ENCODE measurements around the gene SEMA4D. TPM values are rescaled to one million over a fixed set of nuclear protein-coding genes. Genes with fewer than 3 reads are reported as not detected.
A peak's percentile ranks its signal among the peaks of the same experiment; 100 is the strongest.

SEMA4D gene
- total and polyA plus RNA-seq, 10 donors = 23.0 to 193 (median 157) TPM

GRCh38 chr9:89522959-89523285 is 25.0 kb upstream of the SEMA4D start:
- Histone ChIP-seq H3K4me1 (peaks cover 44 to 100% (median 94%) of the 10 kb centered on the region in 6 donors), H3K27ac (peak overlapping the region; percentile 61 to 97 (median 89)), H3K36me3 (no peaks in the 10 kb centered on the region), H3K9me3 (peaks cover 0 to 6% (median 0%) of the 10 kb centered on the region in 8 donors), H3K4me3 (peak overlapping the region in 1 of 8 donors; percentile 38), H3K27me3 (replicated peaks in 1 of 7) (no peaks in the 10 kb centered on the region)
- intact Hi-C loops (cut with DNase I; ENCODE audit: low total_unique reads) = no loop called here
- DNase-seq = no peak
- no peak for TF ChIP-seq POLR2AphosphoS5 (IDR thresholded peaks at IDR 0.05)
- TF ChIP-seq CTCF (IDR thresholded peaks at IDR 0.05 in 8 of 11, conservative IDR thresholded peaks at IDR 0.05 in 3 of 11) = no peak
- no peak for TF ChIP-seq POLR2A (IDR thresholded peaks at IDR 0.05)
- 27 to 61% (median 31%) methylated on average over 2 of the region's 2 CpGs for WGBS, 5 donors

- no peaks in the 10 kb centered on the region for H3K27me3 ChIP-seq (replicated peaks in 1 of 7)
- no peaks in the 10 kb centered on the region for H3K36me3 ChIP-seq
- peak overlapping the region; percentile 61 to 97 (median 89) for H3K27ac ChIP-seq
- peaks cover 0 to 4% (median 0%) of the 10 kb centered on the region in 8 donors for H3K9me3 ChIP-seq
- intact Hi-C loops (cut with DNase I; ENCODE audit: low total_unique reads) = no loop called here
- peak overlapping the region in 1 of 8 donors; percentile 38 for H3K4me3 ChIP-seq
- DNase-seq = peak; percentile 90
- WGBS, 5 donors = 12 to 32% (median 18%) methylated on average over 11 of the region's 11 CpGs
- peaks cover 44 to 96% (median 89%) of the 10 kb centered on the region in 6 donors for H3K4me1 ChIP-seq
- TF ChIP-seq POLR2A (IDR thresholded peaks at IDR 0.05) (no peak), POLR2AphosphoS5 (IDR thresholded peaks at IDR 0.05) (peak in 2 of 3 donors; percentile 38 to 86), CTCF (IDR thresholded peaks at IDR 0.05 in 8 of 11, conservative IDR thresholded peaks at IDR 0.05 in 3 of 11) (no peak)
Measured at GRCh38 chr9:89522261-89522958, 24.5 kb upstream of the SEMA4D start.

- Histone ChIP-seq H3K4me3 (no peak overlapping the region), H3K4me1 (peaks cover 32 to 65% (median 59%) of the 10 kb centered on the region in 6 donors), H3K36me3 (no peaks in the 10 kb centered on the region), H3K9me3 (no peaks in the 10 kb centered on the region), H3K27me3 (replicated peaks in 1 of 7) (no peaks in the 10 kb centered on the region), H3K27ac (peak overlapping the region in 5 of 8 donors; percentile 17 to 97 (median 46))
- peak; percentile 79 for DNase-seq
- peak in 2 of 3 donors; percentile 31 to 44 for TF ChIP-seq POLR2AphosphoS5 (IDR thresholded peaks at IDR 0.05)
- no peak for TF ChIP-seq POLR2A (IDR thresholded peaks at IDR 0.05)
- intact Hi-C loops (cut with DNase I; ENCODE audit: low total_unique reads) = no loop called here
- WGBS, 5 donors = 70 to 100% (median 87%) methylated on average over 3 of the region's 3 CpGs
Measured at GRCh38 chr9:89519366-89519805, 21.5 kb upstream of the SEMA4D start.

- no peaks in the 10 kb centered on the region for H3K36me3 ChIP-seq
- no peak for DNase-seq
- H3K27ac ChIP-seq = peak overlapping the region; percentile 0 to 97 (median 30)
- H3K4me3 ChIP-seq = no peak overlapping the region
- peaks cover 25 to 59% (median 52%) of the 10 kb centered on the region in 6 donors for H3K4me1 ChIP-seq
- WGBS, 5 donors = 70 to 77% (median 76%) methylated on average over 5 to 6 of the region's 6 CpGs
- no peaks in the 10 kb centered on the region for H3K9me3 ChIP-seq
- intact Hi-C loops (cut with DNase I; ENCODE audit: low total_unique reads) = no loop called here
- no peak for TF ChIP-seq POLR2A (IDR thresholded peaks at IDR 0.05)
- TF ChIP-seq CTCF (IDR thresholded peaks at IDR 0.05 in 8 of 11, conservative IDR thresholded peaks at IDR 0.05 in 3 of 11) = no peak
- no peak for TF ChIP-seq POLR2AphosphoS5 (IDR thresholded peaks at IDR 0.05)
- H3K27me3 ChIP-seq (replicated peaks in 1 of 7) = no peaks in the 10 kb centered on the region
Measured at GRCh38 chr9:89518466-89519365, 20.8 kb upstream of the SEMA4D start.

All from spleen (tissue), 11 donors.